RWPE1 (cell line): ENCODE measurements around the gene SERPINA3.
A peak's percentile ranks its signal among the peaks of the same experiment; 100 is the strongest.

Experiments used
- CTCF ChIA-PET: fragments of 350-600 bp; sonication (Branson Sonifier 250); formaldehyde crosslinking; extraction: SDS; loops from one replicate; lab custom pipeline; 2021; lab: Yijun Ruan, JAX
- POLR2A ChIA-PET: fragments of 400-600 bp; formaldehyde crosslinking; extraction: SDS; loops from one replicate; lab custom pipeline; 2020; ENCODE audit warnings: antibody characterized with exemption; ENCODE audit not compliant: low non-redundant PET; lab: Yijun Ruan, JAX
- DNase-seq: peaks from one replicate; pipeline ENCODE4 v3.0.0; 2012; ENCODE audit warnings: low spot score
- H3K27ac ChIP-seq: fragments of 450-650 bp; 2 replicates; pipeline ENCODE4 v1.5.1; 2017
- CTCF ChIP-seq: fragments of 450-650 bp; conservative IDR thresholded peaks from 2 replicates; pipeline ENCODE4 v1.5.1; 2017; ENCODE audit warnings: low read depth, mild to moderate bottlenecking

Gene SERPINA3

DNA sequence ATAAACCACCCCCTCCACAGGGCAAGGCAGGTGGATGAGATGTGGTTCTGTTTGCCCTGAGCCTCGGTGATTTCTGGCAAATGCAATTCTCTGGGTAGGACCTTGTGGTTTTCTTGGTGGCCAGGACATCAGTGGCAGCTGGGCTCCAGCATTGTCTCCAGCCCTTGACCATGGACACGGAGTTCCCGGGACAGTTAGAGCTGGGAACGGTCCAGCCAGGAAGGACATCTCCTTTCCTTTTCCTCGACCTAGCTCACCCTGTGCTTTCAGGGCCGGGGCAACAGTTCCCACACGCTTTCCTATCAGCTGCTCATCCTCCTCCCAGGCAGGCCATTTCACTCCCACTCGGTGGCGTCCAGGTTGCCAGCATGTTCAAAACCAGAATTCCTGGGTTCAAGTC is 41.8 kb upstream of the SERPINA3 start:
- CTCF ChIA-PET: no interaction called here
- H3K27ac ChIP-seq: no peak overlapping the region
- POLR2A ChIA-PET: no interaction called here
- no peak for TF ChIP-seq CTCF
- DNase-seq: no peak

GRCh38 chr14:94571395-94571794 is 40.8 kb upstream of the SERPINA3 start:
- no peak for DNase-seq
- H3K27ac ChIP-seq: peak overlapping the region; percentile 37; the same call in 1 of the 2 replicates
- ChIA-PET POLR2A (no interaction called here), CTCF (no interaction called here)
- TF ChIP-seq CTCF: no peak

DNA sequence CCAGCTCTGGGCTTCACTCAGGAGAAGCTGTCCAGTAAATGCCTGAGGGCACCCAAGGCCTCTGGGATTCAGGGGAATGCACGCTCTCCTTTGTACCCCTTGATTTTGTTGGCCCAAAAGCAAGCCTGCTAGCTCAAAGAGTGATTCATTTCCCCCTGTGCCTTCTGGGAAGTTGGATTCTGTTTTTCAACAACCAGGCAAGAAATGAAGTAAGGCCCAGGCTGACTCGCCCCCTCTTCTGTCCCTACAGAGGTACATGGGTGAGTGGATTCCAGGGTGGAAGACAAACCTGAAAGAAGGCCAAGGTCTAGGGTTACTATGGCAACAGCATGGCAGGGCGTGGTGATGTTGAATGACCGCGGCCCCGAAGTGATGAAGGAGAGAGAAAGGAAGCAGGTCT is 40.2 kb upstream of the SERPINA3 start:
- CTCF ChIA-PET: no interaction called here
- peak; percentile 15 for DNase-seq
- no peak for TF ChIP-seq CTCF
- POLR2A ChIA-PET: no interaction called here
- peak overlapping the region; percentile 37 for H3K27ac ChIP-seq

DNA sequence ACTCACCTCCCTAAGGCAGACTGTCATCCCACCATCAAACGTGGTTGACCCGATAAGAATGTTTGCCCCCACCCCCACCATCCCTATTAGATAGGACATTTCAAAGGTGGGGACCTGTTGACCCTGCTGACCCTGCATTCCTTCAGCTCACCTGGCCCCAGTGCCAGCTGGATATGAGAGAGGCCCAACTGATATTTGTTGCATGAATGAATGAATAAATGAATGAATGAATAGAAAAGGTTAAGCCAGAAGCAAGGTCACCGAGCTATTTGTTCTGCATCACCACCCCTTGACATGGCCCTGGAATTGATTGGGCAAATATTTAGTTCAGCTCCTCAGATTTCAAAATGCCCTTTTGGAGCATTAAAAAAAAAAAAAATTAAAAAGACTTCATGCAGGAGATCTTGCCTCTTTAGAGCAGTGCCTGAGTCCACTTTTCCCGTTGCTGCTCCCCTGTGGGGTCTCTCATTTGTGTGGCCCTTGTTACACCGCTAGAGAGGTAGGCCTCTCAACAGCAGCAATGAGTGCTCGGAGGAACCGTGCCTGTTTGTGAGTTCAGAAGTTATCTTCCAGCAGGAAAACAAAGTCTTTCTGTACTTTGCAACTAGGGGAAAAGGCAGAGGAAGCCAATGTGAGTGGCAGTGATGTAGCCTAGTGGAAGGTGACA is 39.4 kb upstream of the SERPINA3 start:
- ChIA-PET POLR2A (no interaction called here), CTCF (interaction anchor here (0.6 kb wide), 1 partner anchor 76 kb away, joined by 3 read pairs; no protein-coding TSS in a partner anchor)
- no peak for DNase-seq
- TF ChIP-seq CTCF: no peak
- no peak overlapping the region for H3K27ac ChIP-seq

GRCh38 chr14:94573475-94574277 is 38.5 kb upstream of the SERPINA3 start:
- ChIA-PET POLR2A (no interaction called here), CTCF (no interaction called here)
- TF ChIP-seq CTCF: no peak
- no peak overlapping the region for H3K27ac ChIP-seq
- no peak for DNase-seq

DNA sequence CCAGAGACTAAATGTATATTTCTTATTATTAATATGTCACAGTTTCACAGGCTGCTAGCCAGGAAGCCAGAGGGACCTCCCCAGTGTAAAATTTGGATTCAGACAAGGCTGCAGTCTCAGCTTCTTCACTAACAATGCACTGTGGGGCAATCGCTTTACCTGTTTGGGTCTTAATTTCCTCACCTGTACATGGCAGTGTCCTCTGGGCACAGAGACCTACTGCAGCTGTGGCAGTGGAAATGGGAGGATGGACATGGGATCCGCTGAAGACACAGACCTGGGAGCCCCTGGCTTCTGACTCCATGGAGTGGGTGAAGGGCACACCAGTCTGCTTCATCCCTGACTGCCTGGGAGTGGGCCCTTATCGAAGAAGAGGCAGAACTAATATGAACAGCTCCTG is 37.9 kb upstream of the SERPINA3 start:
- CTCF ChIA-PET: no interaction called here
- DNase-seq: no peak
- no peak for TF ChIP-seq CTCF
- no peak overlapping the region for H3K27ac ChIP-seq
- POLR2A ChIA-PET: no interaction called here
